HCT116 (cell line): ENCODE results near the gene TIAM2. TPM values are rescaled to one million over a fixed set of nuclear protein-coding genes. Genes with fewer than 3 reads are reported as not detected.
A peak's percentile ranks its signal among the peaks of the same experiment; 100 is the strongest.
"Not testable (repeated sequence)": the region's sequence is repeated elsewhere in the genome, so short reads cannot be mapped to it uniquely, and the experiment has no call there.

Experiments
- ATAC-seq: fragments of 200-7000 bp; cut with Tn5 transposase; 2 replicates; pipeline ENCODE4 v1.9.1; 2020; ENCODE audit warnings: mild to moderate bottlenecking, moderate library complexity
- BruUV-seq: library from RNA; stranded (reverse); fragments of 400-500 nt; replicated peaks from 2 replicates; lab custom pipeline; 2021; lab: Mats Ljungman, UMichigan
- CTCF ChIA-PET: fragments of 300-600 bp; sonication (Branson Sonifier 250); formaldehyde crosslinking; loops from one replicate; lab custom pipeline; 2021; ENCODE audit warnings: antibody characterized with exemption; lab: Charles Lee
- POLR2A ChIA-PET: fragments of 300-600, 350-600 bp; sonication (Branson Sonifier 250); formaldehyde crosslinking; loops from one replicate; lab custom pipeline; 2021; ENCODE audit warnings: antibody characterized with exemption; lab: Charles Lee
- RAD21 ChIA-PET, 2 experiments: fragments of 300-600 bp; sonication (Branson Sonifier 250); formaldehyde crosslinking; loops; one replicate each; lab custom pipeline; 2023; ENCODE audit warnings: low total read pairs in 2 of 2; ENCODE audit not compliant: uncharacterized antibody in 2 of 2, unreplicated experiment in 2 of 2, low non-redundant PET in 1 of 2; lab: Charles Lee
- DNase-seq: peaks from one replicate; pipeline ENCODE4 v3.0.0-alpha.2; 2010; ENCODE audit warnings: low read depth, low spot score
- H2AFZ ChIP-seq: fragments of 200-600 bp; shearing (Covaris generic), sonication (generic); 2 replicates; pipeline ENCODE4 v1.6.1; 2017; ENCODE audit warnings: low read depth, mixed run types, mixed read lengths, antibody characterized with exemption, low read length; ENCODE audit not compliant: poor library complexity, severe bottlenecking
- H3K27ac ChIP-seq: 2 replicates; pipeline ENCODE4 v1.5.1; 2012; ENCODE audit warnings: low read depth, low read length
- H3K27me3 ChIP-seq: fragments of 200-600 bp; sonication (generic); 2 replicates; pipeline ENCODE4 v1.6.1; 2016; ENCODE audit warnings: mixed run types, low read length, mixed read lengths; ENCODE audit not compliant: insufficient read depth
- H3K36me3 ChIP-seq, 2 experiments: fragments of 200-500 bp in 1 of 2; fragments of 200-600 bp in 1 of 2; sonication (Bioruptor generic) in 1 of 2; sonication (generic) in 1 of 2; 2 replicates each; pipeline versions ENCODE4 v1.5.1 to v1.6.1; 2014 to 2016; ENCODE audit warnings: low read length in 2 of 2, inconsistent platforms in 1 of 2, mixed read lengths in 1 of 2, mixed run types in 1 of 2; ENCODE audit not compliant: insufficient read depth in 2 of 2, control insufficient read depth in 1 of 2
- H3K4me1 ChIP-seq, 2 experiments: fragments of 200-600 bp in 1 of 2; sonication (generic) in 1 of 2; 2 replicates each; pipeline versions ENCODE4 v1.5.1 to v1.6.1; 2012 to 2017; ENCODE audit warnings: low read length in 2 of 2, inconsistent platforms in 1 of 2, mild to moderate bottlenecking in 1 of 2, mixed read lengths in 1 of 2, mixed run types in 1 of 2, moderate library complexity in 1 of 2; ENCODE audit not compliant: insufficient read depth in 2 of 2, control insufficient read depth in 1 of 2
- H3K4me2 ChIP-seq: fragments of 200-600 bp; sonication (generic); 2 replicates; pipeline ENCODE4 v1.6.1; 2017; ENCODE audit warnings: mixed run types, low read length, mixed read lengths
- H3K4me3 ChIP-seq, 2 experiments: fragments of 200-600 bp in 1 of 2; sonication (generic) in 1 of 2; replicated peaks in 1 of 2; 2 replicates each; pipeline ENCODE4 v1.5.1; 2011 to 2016; ENCODE audit warnings: low read length in 2 of 2, control low read depth in 1 of 2, low read depth in 1 of 2, mild to moderate bottlenecking in 1 of 2, mixed read lengths in 1 of 2, mixed run types in 1 of 2
- H3K79me2 ChIP-seq: fragments of 200-600 bp; sonication (generic); 2 replicates; pipeline ENCODE4 v1.6.1; 2017; ENCODE audit warnings: mild to moderate bottlenecking, mixed run types, low read length, moderate library complexity, mixed read lengths; ENCODE audit not compliant: insufficient read depth
- H3K9ac ChIP-seq: fragments of 200-600 bp; sonication (generic); 2 replicates; pipeline ENCODE4 v1.6.1; 2016; ENCODE audit warnings: low read length, mixed read lengths
- H3K9me2 ChIP-seq: fragments of 200-600 bp; sonication (generic), shearing (Covaris generic); 2 replicates; pipeline ENCODE4 v1.6.1; 2017; ENCODE audit warnings: mixed run types, mild to moderate bottlenecking, moderate library complexity; ENCODE audit not compliant: insufficient read depth
- H3K9me3 ChIP-seq, 2 experiments: fragments of 200-500 bp in 1 of 2; fragments of 200-600 bp in 1 of 2; sonication (Bioruptor generic) in 1 of 2; sonication (generic) in 1 of 2; 2 replicates each; pipeline ENCODE4 v1.6.1; 2014 to 2017; ENCODE audit warnings: low read length in 2 of 2, mixed read lengths in 2 of 2, inconsistent platforms in 1 of 2, low read depth in 1 of 2, mild to moderate bottlenecking in 1 of 2, mixed run types in 1 of 2, moderate library complexity in 1 of 2; ENCODE audit not compliant: control insufficient read depth in 1 of 2, insufficient read depth in 1 of 2
- H4K20me1 ChIP-seq: fragments of 200-600 bp; sonication (generic), shearing (Covaris generic); 2 replicates; pipeline ENCODE4 v1.6.1; 2017; ENCODE audit warnings: mixed run types, mild to moderate bottlenecking, moderate library complexity; ENCODE audit not compliant: insufficient read depth
- ATF3 ChIP-seq: IDR thresholded peaks from 2 replicates; pipeline ENCODE4 v1.6.1; 2012
- CTCF ChIP-seq, 3 experiments: fragments of 200-600 bp in 1 of 3; sonication (generic) in 1 of 3; IDR thresholded peaks in 2 of 3; conservative IDR thresholded peaks in 1 of 3; 2 replicates each; pipeline ENCODE4 v1.5.1; 2012 to 2017; ENCODE audit warnings: low read depth in 2 of 3, low read length in 2 of 3, antibody characterized with exemption in 1 of 3, borderline replicate concordance in 1 of 3, control low read depth in 1 of 3, mild to moderate bottlenecking in 1 of 3, mixed read lengths in 1 of 3, mixed run types in 1 of 3, moderate library complexity in 1 of 3; ENCODE audit not compliant: insufficient read depth in 1 of 3
- EGR1 ChIP-seq: IDR thresholded peaks from 2 replicates; pipeline ENCODE4 v1.6.1; 2012; ENCODE audit warnings: low read depth
- SIN3A ChIP-seq: IDR thresholded peaks from 2 replicates; pipeline ENCODE4 v1.6.1; 2012; ENCODE audit warnings: low read depth
- intact Hi-C: fragments of 100-400 bp; cut with micrococcal nuclease; formaldehyde crosslinking; loops from 2 replicates; pipeline ENCODE4 v1.10.0; 2022
- total RNA-seq: library from RNA; stranded (reverse); gene quantifications from one replicate; pipeline ENCODE4 v1.2.1, GENCODE V29; 2021; ENCODE audit not compliant: unreplicated experiment

TIAM2 gene
- total RNA-seq, 1 experiment from 2014 or later = 9.4 TPM

DNA sequence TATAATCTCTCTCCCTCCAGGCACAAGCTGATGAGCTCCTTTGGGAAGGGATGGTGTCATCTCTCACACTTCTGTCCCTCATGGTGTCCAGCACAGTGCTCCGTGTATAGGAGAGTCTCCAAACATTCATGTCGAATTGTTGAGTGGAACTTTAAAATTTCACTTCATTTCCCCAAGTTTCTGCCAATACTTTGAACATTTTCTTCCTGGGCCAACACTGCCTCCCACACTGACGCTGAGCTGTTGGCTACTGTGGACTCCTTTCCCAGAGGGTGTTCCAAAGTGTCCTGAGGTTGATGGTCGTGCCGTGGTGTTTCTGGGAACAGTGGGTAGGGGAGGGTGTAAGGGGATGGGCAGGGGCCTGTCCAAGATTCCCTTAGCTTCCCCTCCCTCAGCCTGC is 122.7 kb downstream of the TIAM2 start:
- Histone ChIP-seq H3K79me2 (no peaks in the 10 kb centered on the region), H3K36me3 (no peaks in the 10 kb centered on the region), H3K9me3 (no peaks in the 10 kb centered on the region), H3K4me2 (no peak overlapping the region), H3K27me3 (no peaks in the 10 kb centered on the region), H3K4me3 (no peak overlapping the region), H4K20me1 (no peaks in the 10 kb centered on the region), H3K9me2 (no peaks in the 10 kb centered on the region), H2AFZ (no peak overlapping the region), H3K27ac (no peak overlapping the region), H3K9ac (no peak overlapping the region), H3K4me1 (peaks cover 4 to 13% of the 10 kb centered on the region in 2 experiments; a peak in 3 of 4 replicates)
- ChIA-PET CTCF (no interaction called here), POLR2A (no interaction called here), RAD21 (no interaction called here)
- peak; percentile 27; the same call in 1 of the 2 replicates for ATAC-seq
- intact Hi-C loops = no loop called here
- DNase-seq = no peak
- no TSS peak for BruUV-seq
- TF ChIP-seq CTCF (IDR thresholded peaks at IDR 0.05 in 2 of 3, conservative IDR thresholded peaks at IDR 0.05 in 1 of 3; ENCODE audit: borderline replicate concordance in 1 of 3, insufficient read depth in 1 of 3, low read depth in 2 of 3, low read length in 2 of 3) = no peak
- no peak for TF ChIP-seq ATF3
- TF ChIP-seq EGR1 = no peak
- TF ChIP-seq SIN3A = no peak

- BruUV-seq, H3K9me2 ChIP-seq, H3K27me3 ChIP-seq, H2AFZ ChIP-seq, H4K20me1 ChIP-seq, H3K9ac ChIP-seq, RAD21 ChIA-PET, DNase-seq, H3K79me2 ChIP-seq, H3K27ac ChIP-seq, H3K9me3 ChIP-seq, H3K4me3 ChIP-seq, H3K36me3 ChIP-seq, POLR2A ChIA-PET, ATAC-seq, H3K4me2 ChIP-seq, intact Hi-C loops, CTCF ChIA-PET: not testable (repeated sequence)
- H3K4me1 ChIP-seq = peaks cover 4 to 13% of the 10 kb centered on the region in 2 experiments; a peak in 3 of 4 replicates
Observed at GRCh38 chr6:155119201-155119600, 124.1 kb downstream of the TIAM2 start.
